HepG2 (cell line): Measurements from ENCODE around the gene GRK5. TPM values are rescaled to one million over a fixed set of nuclear protein-coding genes. Genes with fewer than 3 reads are reported as not detected.
"Not testable (repeated sequence)": the region's sequence is repeated elsewhere in the genome, so short reads cannot be mapped to it uniquely, and the experiment has no call there.

Source experiments
- ATAC-seq: fragments of 200-7000 bp; cut with Tn5 transposase; 3 replicates; pipeline ENCODE4 v1.9.1; 2020; ENCODE audit warnings: mild to moderate bottlenecking, moderate library complexity
- BruUV-seq: library from RNA; stranded (reverse); fragments of 400-500 nt; replicated peaks from 2 replicates; lab custom pipeline; 2021; lab: Mats Ljungman, UMichigan
- CTCF ChIA-PET: fragments of 300-600 bp; formaldehyde crosslinking; extraction: SDS; loops from one replicate; lab custom pipeline; 2021; ENCODE audit warnings: low total read pairs, inconsistent platforms, low intra/inter-chr PET ratio; lab: Yijun Ruan, JAX
- POLR2A ChIA-PET: fragments of 350-600 bp; sonication (Branson Sonifier 250); formaldehyde crosslinking; loops from one replicate; lab custom pipeline; 2020; ENCODE audit warnings: antibody characterized with exemption, inconsistent platforms; lab: Yijun Ruan, JAX
- DNase-seq: peaks from one replicate; pipeline ENCODE4 v3.0.0-alpha.2; 2015; ENCODE audit warnings: low spot score
- FAIRE-seq: peaks from 3 replicates; lab custom pipeline; 2011; peaks lifted over from hg19 to GRCh38; lab: Jason Lieb, UNC
- H2AFZ ChIP-seq: one replicate; pipeline ENCODE4 v1.6.1; 2011; ENCODE audit warnings: low read length, inconsistent platforms
- H3K27ac ChIP-seq: fragments of 300-600 bp; 3 replicates; pipeline ENCODE4 v1.8.0; 2011; ENCODE audit warnings: mixed run types, mild to moderate bottlenecking, mixed read lengths, low read length, inconsistent platforms; ENCODE audit not compliant: insufficient read depth; ENCODE audit errors: extremely low read length
- H3K27me3 ChIP-seq, 2 experiments: fragments of 200-600 bp in 1 of 2; 2 replicates in 1 of 2; 3 replicates in 1 of 2; pipeline versions ENCODE4 v1.6.0 to v1.8.0; 2011; ENCODE audit warnings: low read length in 2 of 2, mild to moderate bottlenecking in 2 of 2, moderate library complexity in 2 of 2, inconsistent platforms in 1 of 2; ENCODE audit not compliant: insufficient read depth in 2 of 2, control insufficient read depth in 1 of 2
- H3K36me3 ChIP-seq, 2 experiments: fragments of 200-600 bp in 1 of 2; replicated peaks in 1 of 2; 2 replicates in 1 of 2; 3 replicates in 1 of 2; pipeline versions ENCODE4 v1.5.1 to v1.8.0; 2011; ENCODE audit warnings: low read length in 2 of 2, inconsistent platforms in 1 of 2; ENCODE audit not compliant: insufficient read depth in 2 of 2, control insufficient read depth in 1 of 2
- H3K4me1 ChIP-seq: 2 replicates; pipeline ENCODE4 v1.5.1; 2012; ENCODE audit warnings: low read length, inconsistent platforms; ENCODE audit not compliant: insufficient read depth
- H3K4me2 ChIP-seq: 2 replicates; pipeline ENCODE4 v1.6.0; 2011; ENCODE audit warnings: low read depth, low read length, inconsistent platforms
- H3K4me3 ChIP-seq, 3 experiments: fragments of 200-600 bp in 1 of 3; sonication (generic), shearing (Covaris generic) in 1 of 3; replicated peaks in 1 of 3; 2 replicates each; pipeline ENCODE4 v1.5.1; 2011 to 2016; ENCODE audit warnings: low read length in 3 of 3, inconsistent platforms in 2 of 3, low read depth in 2 of 3, mild to moderate bottlenecking in 2 of 3, control low read depth in 1 of 3, mixed read lengths in 1 of 3; ENCODE audit not compliant: insufficient read depth in 1 of 3
- H3K79me2 ChIP-seq: one replicate; pipeline ENCODE4 v1.6.1; 2011; ENCODE audit warnings: low read length, inconsistent platforms; ENCODE audit not compliant: insufficient read depth
- H3K9ac ChIP-seq: 2 replicates; pipeline ENCODE4 v1.6.0; 2011; ENCODE audit warnings: mild to moderate bottlenecking, low read depth, low read length, inconsistent platforms; ENCODE audit not compliant: insufficient read depth
- H3K9me3 ChIP-seq: 2 replicates; pipeline ENCODE4 v1.5.1; 2012; ENCODE audit warnings: mild to moderate bottlenecking, low read length
- H4K20me1 ChIP-seq: 2 replicates; pipeline ENCODE4 v1.6.0; 2011; ENCODE audit warnings: inconsistent platforms, mild to moderate bottlenecking, low read length, moderate library complexity; ENCODE audit not compliant: insufficient read depth
- DRAP1 ChIP-seq: IDR thresholded peaks from 2 replicates; pipeline ENCODE4 v1.6.1; 2016; ENCODE audit warnings: missing genetic modification reagents, missing compliant biosample characterization
- FOXA3 ChIP-seq: IDR thresholded peaks from 2 replicates; pipeline ENCODE4 v1.6.1; 2016; ENCODE audit warnings: missing genetic modification reagents, missing compliant biosample characterization
- TBX2 ChIP-seq: sonication (generic); formaldehyde crosslinking; IDR thresholded peaks from 2 replicates; pipeline ENCODE4 v1.5.0; 2020; ENCODE audit warnings: missing genetic modification reagents, mild to moderate bottlenecking, borderline replicate concordance
- YEATS4 ChIP-seq: sonication (generic); formaldehyde crosslinking; IDR thresholded peaks from 2 replicates; pipeline ENCODE4 v1.4.0; 2020; ENCODE audit warnings: missing genetic modification reagents, borderline replicate concordance
- ZGPAT ChIP-seq: IDR thresholded peaks from 2 replicates; pipeline ENCODE4 v1.6.1; 2016; ENCODE audit warnings: mild to moderate bottlenecking
- ZNF773 ChIP-seq: sonication (generic); formaldehyde crosslinking; IDR thresholded peaks from 2 replicates; pipeline ENCODE4 v1.4.0; 2020; ENCODE audit warnings: missing genetic modification reagents, borderline replicate concordance
- WGBS: methylation state at CpG from one replicate; pipeline ENCODE4 v1.1.6; 2017; ENCODE audit warnings: low lambda C conversion rate; 5-methylcytosine and 5-hydroxymethylcytosine counted together
- in situ Hi-C: cut with HindIII; loops from 2 replicates; pipeline ENCODE4 v1.10.0; 2017; ENCODE audit warnings: low pct_unique_long_range_greater_than_20kb; ENCODE audit not compliant: extremely low pct_ligation_motif_present
- intact Hi-C: fragments of 100-400 bp; cut with micrococcal nuclease; formaldehyde crosslinking; loops from one replicate; pipeline ENCODE4 v1.10.0; 2022; ENCODE audit not compliant: unreplicated experiment
- polyA plus RNA-seq, 8 experiments: library from polyadenylated mRNA; depleted of rRNA in 3 of 8; stranded (reverse) in 7 of 8; unstranded in 1 of 8; fragments of >200 nt; fragmentation: Illumina TruSeq in 4 of 8; extraction: Trizol in 4 of 8; gene quantifications; 2 replicates each; pipeline versions ENCODE4 v1.2.1 to v1.2.3, GENCODE V29; 2011 to 2016; ENCODE audit warnings: low read depth in 4 of 8, missing spikeins in 1 of 8, mixed read lengths in 1 of 8; ENCODE audit not compliant: insufficient read depth in 1 of 8
- total RNA-seq, 5 experiments: library from RNA; depleted of rRNA; stranded (reverse); fragments of >200 nt; fragmentation: Illumina TruSeq; extraction: Trizol; gene quantifications; 2 replicates each; pipeline ENCODE4 v1.2.3, GENCODE V29; 2016; ENCODE audit warnings: low read depth in 1 of 5
- TF ChIP-seq, protein P1 (sequence below): sonication (generic); formaldehyde crosslinking; IDR thresholded peaks from 2 replicates; pipeline ENCODE4 v1.4.0; 2020; ENCODE audit warnings: missing genetic modification reagents, low read depth, mild to moderate bottlenecking, borderline replicate concordance

Gene GRK5
- total and polyA plus RNA-seq, 2 of the 13 experiments (the other 11 are each of a cell fraction or from before 2014, with no cell fraction given) = 10.4 to 12.6 TPM

GRCh38 chr10:119237722-119238436 lies 30.5 kb downstream of the GRK5 start (continued):
- TF ChIP-seq DRAP1 (CRISPR knock-in tag) (no peak), FOXA3 (CRISPR knock-in tag) (peak; percentile 24; the same call in 1 of the 2 replicates), ZGPAT (CRISPR knock-in tag) (0 out of 2 replicates have a peak, but pooled peaks have one; percentile 2), YEATS4 (CRISPR knock-in tag) (no peak)
- TF ChIP-seq, protein P1, sequence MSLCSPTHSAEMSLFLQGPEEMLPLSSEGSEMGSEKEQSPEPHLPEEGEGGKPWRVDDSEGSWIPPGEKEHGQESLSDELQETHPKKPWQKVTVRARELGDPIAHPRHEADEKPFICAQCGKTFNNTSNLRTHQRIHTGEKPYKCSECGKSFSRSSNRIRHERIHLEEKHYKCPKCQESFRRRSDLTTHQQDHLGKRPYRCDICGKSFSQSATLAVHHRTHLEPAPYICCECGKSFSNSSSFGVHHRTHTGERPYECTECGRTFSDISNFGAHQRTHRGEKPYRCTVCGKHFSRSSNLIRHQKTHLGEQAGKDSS (CRISPR knock-in tag) = no peak

DNA sequence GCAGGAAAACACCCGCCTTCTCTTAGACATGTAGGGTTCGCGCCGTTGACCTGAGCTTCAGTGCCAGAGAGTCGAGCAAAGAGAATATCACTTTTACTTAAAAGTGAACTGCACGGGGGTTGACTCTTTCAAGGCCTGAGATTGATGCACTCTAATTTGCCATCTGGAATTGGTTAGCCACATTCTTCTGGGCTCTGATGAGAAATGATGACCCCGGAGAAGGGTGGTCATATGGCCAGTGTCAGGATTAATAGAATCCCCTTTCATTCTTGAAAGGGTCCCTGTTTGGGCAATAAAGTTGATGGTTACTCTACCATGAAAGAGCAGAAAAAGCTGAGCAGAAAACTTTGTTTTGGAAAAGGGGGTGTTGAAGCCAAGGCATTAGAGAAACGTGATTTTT lies 31.2 kb downstream of the GRK5 start:
- no peak overlapping the region for H3K4me3 ChIP-seq
- TF ChIP-seq TBX2 = 0 out of 2 replicates have a peak, but pooled peaks have one; percentile 7
- TF ChIP-seq ZNF773 (CRISPR knock-in tag) = no peak
- ATAC-seq (no peak), FAIRE-seq (no peak), DNase-seq (no peak)
- ChIA-PET POLR2A (interaction anchor here (0.7 to 2.7 kb wide), 3 partner anchors 15 to 29 kb away, joined by 3 to 8 read pairs (median 3); no protein-coding TSS in a partner anchor), CTCF (no interaction called here)
- intact Hi-C loops (no loop called here), in situ Hi-C loops (no loop called here)
- H3K9ac ChIP-seq = no peak overlapping the region
- H3K27me3 ChIP-seq = no peaks in the 10 kb centered on the region
- peak overlapping the region; percentile 53; the same call in 1 of the 2 replicates for H3K4me2 ChIP-seq
- no TSS peak for BruUV-seq
- H3K4me1 ChIP-seq = peaks cover 82% of the 10 kb centered on the region
- peaks cover 9% of the 10 kb centered on the region for H3K79me2 ChIP-seq
- H2AFZ ChIP-seq = no peak overlapping the region
- no peaks in the 10 kb centered on the region for H3K9me3 ChIP-seq
- peak overlapping the region; percentile 19 for H3K27ac ChIP-seq
- H4K20me1 ChIP-seq = no peaks in the 10 kb centered on the region
- 78% methylated on average over 8 of the region's 8 CpGs for WGBS
- no peaks in the 10 kb centered on the region for H3K36me3 ChIP-seq

DNA sequence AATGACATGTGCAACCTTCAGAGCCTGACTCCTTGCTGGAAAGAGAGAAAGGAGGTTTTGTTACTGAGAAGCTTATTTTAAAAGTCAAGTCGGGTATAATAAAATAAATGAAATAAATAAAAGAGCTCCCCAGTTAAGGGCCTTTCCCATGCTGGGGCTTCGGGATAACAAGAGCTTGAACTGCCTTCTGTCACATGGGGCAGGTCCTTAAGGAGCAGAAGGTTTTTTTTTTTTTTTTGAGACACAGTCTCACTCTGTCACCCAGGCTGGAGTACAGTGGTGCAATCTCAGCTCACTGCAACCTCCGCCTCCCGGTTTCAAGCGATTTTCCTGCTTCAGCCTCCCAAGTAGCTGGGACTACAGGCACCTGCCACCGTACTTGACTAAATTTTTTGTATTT lies 31.6 kb downstream of the GRK5 start:
- DNase-seq, FAIRE-seq, H3K9ac ChIP-seq, H3K4me2 ChIP-seq, ATAC-seq, intact Hi-C loops, in situ Hi-C loops, H3K36me3 ChIP-seq, H3K9me3 ChIP-seq, H3K27ac ChIP-seq, H4K20me1 ChIP-seq, H3K27me3 ChIP-seq, H3K79me2 ChIP-seq, BruUV-seq, H2AFZ ChIP-seq, CTCF ChIA-PET, H3K4me3 ChIP-seq: not testable (repeated sequence)
- peaks cover 82% of the 10 kb centered on the region for H3K4me1 ChIP-seq
- POLR2A ChIA-PET = interaction anchor here (0.7 to 2.7 kb wide), 3 partner anchors 14 to 29 kb away, joined by 3 to 8 read pairs (median 3); no protein-coding TSS in a partner anchor
- 88% methylated on average over 6 of the region's 6 CpGs for WGBS
